HG03342 (cell line): ENCODE measurements around the gene PEX19.

Experiments used
- ATAC-seq: cut with Tn5 transposase; IDR thresholded peaks from one replicate; pipeline ENCODE4 v1.9.1; 2021; ENCODE audit warnings: mild to moderate bottlenecking, moderate library complexity; ENCODE audit not compliant: unreplicated experiment

The PEX19 gene

GRCh38 chr1:160243767-160244166, 41.2 kb downstream of the PEX19 start:
- no peak for ATAC-seq

DNA sequence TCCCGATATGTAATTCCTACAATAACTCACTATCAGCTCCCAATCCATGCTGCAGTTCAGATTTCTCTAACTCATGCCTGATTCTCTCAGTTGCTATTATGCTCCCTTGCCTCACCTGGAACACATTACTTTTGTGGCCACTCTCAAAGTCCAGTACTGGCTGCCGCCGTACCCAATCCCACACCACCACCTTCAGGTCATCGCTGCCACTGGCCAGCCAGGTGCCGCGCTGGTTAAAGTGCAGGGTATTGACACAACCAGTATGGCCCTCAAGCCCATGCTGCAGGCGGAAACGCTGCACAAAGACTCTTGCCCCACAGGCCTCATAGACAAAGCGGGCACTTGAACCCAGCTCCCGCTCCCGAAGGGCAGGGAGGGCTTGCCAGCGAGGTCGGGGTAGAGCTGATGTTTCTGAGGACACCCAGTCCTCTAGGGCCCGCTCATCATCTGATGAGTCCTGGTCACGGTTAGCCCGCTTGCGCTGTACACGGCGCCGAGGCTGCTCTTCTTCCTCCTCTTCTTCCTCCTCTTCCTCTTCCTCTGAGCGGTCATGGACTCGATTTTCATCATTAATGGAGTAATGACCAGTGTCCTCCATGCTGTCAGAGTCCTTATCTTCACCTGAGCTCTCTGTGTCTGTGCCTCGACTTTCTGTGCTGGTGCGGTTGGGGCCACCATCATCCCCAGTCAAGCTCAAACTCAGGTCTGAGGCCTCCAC, 45.2 kb downstream of the PEX19 start:
- no peak for ATAC-seq

DNA sequence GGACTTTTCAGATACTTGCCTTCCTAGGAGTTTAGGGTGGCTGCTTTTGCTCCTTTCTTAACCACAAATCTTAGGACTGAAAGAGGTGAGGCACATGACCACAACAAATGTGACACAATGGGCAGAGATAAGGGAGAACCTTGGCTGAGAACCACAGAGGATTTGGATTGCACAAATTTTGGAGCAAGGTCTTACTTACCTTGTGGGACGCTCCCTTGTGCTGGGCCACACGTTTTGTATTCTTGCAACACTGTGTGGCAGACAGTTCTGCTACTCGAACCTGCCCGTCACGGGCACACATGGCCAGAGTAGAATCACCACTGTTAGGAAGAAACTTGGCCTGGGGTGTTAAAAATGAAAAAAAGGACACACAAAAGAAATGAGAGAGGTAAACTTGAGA, 46.5 kb downstream of the PEX19 start:
- no peak for ATAC-seq

GRCh38 chr1:160237558-160237957, 47.4 kb downstream of the PEX19 start:
- ATAC-seq, result no peak

GRCh38 chr1:160236806-160237205, 48.1 kb downstream of the PEX19 start:
- ATAC-seq, result no peak

GRCh38 chr1:160232911-160233310, 52.0 kb downstream of the PEX19 start:
- ATAC-seq, result no peak

- no peak for ATAC-seq
These were observed 56.5 kb downstream of the PEX19 start for GRCh38 chr1:160228431-160228830.

- no peak for ATAC-seq
These were observed 57.4 kb downstream of the PEX19 start for GRCh38 chr1:160227561-160227960.

- no peak for ATAC-seq
These were observed 57.9 kb downstream of the PEX19 start for GRCh38 chr1:160227034-160227433.
